Measurements from ENCODE around the gene CXCL6.

CXCL6 gene

GRCh38 chr4:73862322-73862721, 25.8 kb downstream of the CXCL6 start:
- Mint-ChIP-seq H3K27ac (ENCODE audit: low read depth) (no peak overlapping the region), H3K27me3 (no peaks in the 10 kb centered on the region), H3K4me3 (no peak overlapping the region), H3K4me1 (no peaks in the 10 kb centered on the region), H3K9me3 (peaks cover 5% of the 10 kb centered on the region), H3K36me3 (ENCODE audit: insufficient read depth) (no peaks in the 10 kb centered on the region)
- DNase-seq (ENCODE audit: low spot score in 2 of 2) (no peak), ATAC-seq (replicated peaks; ENCODE audit: extremely low read depth, poor library complexity, severe bottlenecking) (no peak)

- Mint-ChIP-seq H3K27ac (ENCODE audit: low read depth) (no peak overlapping the region), H3K27me3 (peaks cover 9% of the 10 kb centered on the region), H3K9me3 (peaks cover 5% of the 10 kb centered on the region)
These were observed 27.9 kb downstream of the CXCL6 start for GRCh38 chr4:73864365-73864764.

GRCh38 chr4:73864961-73865360, 28.5 kb downstream of the CXCL6 start:
- DNase-seq (ENCODE audit: low spot score in 2 of 2) (no peak), ATAC-seq (replicated peaks; ENCODE audit: extremely low read depth, poor library complexity, severe bottlenecking) (no peak)
- H3K4me3 Mint-ChIP-seq: no peak overlapping the region
- H3K4me1 Mint-ChIP-seq: no peaks in the 10 kb centered on the region
- peaks cover 5% of the 10 kb centered on the region for H3K9me3 Mint-ChIP-seq
- peaks cover 9% of the 10 kb centered on the region for H3K27me3 Mint-ChIP-seq
- no peaks in the 10 kb centered on the region for H3K36me3 Mint-ChIP-seq (ENCODE audit: insufficient read depth)
- H3K27ac Mint-ChIP-seq (ENCODE audit: low read depth): no peak overlapping the region

More at GRCh38 chr4:73864365-73864764, 27.9 kb downstream of the CXCL6 start:
- DNase-seq (ENCODE audit: low spot score in 2 of 2) (no peak), ATAC-seq (replicated peaks; ENCODE audit: extremely low read depth, poor library complexity, severe bottlenecking) (no peak)
- H3K36me3 Mint-ChIP-seq (ENCODE audit: insufficient read depth): no peaks in the 10 kb centered on the region
- no peaks in the 10 kb centered on the region for H3K4me1 Mint-ChIP-seq
- no peak overlapping the region for H3K4me3 Mint-ChIP-seq

GRCh38 chr4:73865431-73866096, 29.1 kb downstream of the CXCL6 start:
- no peaks in the 10 kb centered on the region for H3K36me3 Mint-ChIP-seq (ENCODE audit: insufficient read depth)
- peaks cover 9% of the 10 kb centered on the region for H3K27me3 Mint-ChIP-seq
- ATAC-seq (replicated peaks; ENCODE audit: extremely low read depth, poor library complexity, severe bottlenecking) (no peak), DNase-seq (ENCODE audit: low spot score in 2 of 2) (no peak)
- H3K4me3 Mint-ChIP-seq: no peak overlapping the region
- H3K4me1 Mint-ChIP-seq: no peaks in the 10 kb centered on the region
- H3K9me3 Mint-ChIP-seq: peaks cover 5% of the 10 kb centered on the region
- H3K27ac Mint-ChIP-seq (ENCODE audit: low read depth): no peak overlapping the region

- DNase-seq (ENCODE audit: low spot score in 2 of 2) (no peak), ATAC-seq (replicated peaks; ENCODE audit: extremely low read depth, poor library complexity, severe bottlenecking) (no peak)
- Mint-ChIP-seq H3K4me3 (no peak overlapping the region), H3K27me3 (peaks cover 9% of the 10 kb centered on the region), H3K36me3 (ENCODE audit: insufficient read depth) (no peaks in the 10 kb centered on the region), H3K27ac (ENCODE audit: low read depth) (no peak overlapping the region), H3K9me3 (peaks cover 5% of the 10 kb centered on the region), H3K4me1 (no peaks in the 10 kb centered on the region)
These were observed 29.8 kb downstream of the CXCL6 start for GRCh38 chr4:73866246-73866645.

- H3K4me3 Mint-ChIP-seq: no peak overlapping the region
- no peak overlapping the region for H3K27ac Mint-ChIP-seq (ENCODE audit: low read depth)
- no peaks in the 10 kb centered on the region for H3K36me3 Mint-ChIP-seq (ENCODE audit: insufficient read depth)
- peaks cover 9% of the 10 kb centered on the region for H3K27me3 Mint-ChIP-seq
- H3K9me3 Mint-ChIP-seq: peaks cover 3% of the 10 kb centered on the region
- ATAC-seq (replicated peaks; ENCODE audit: extremely low read depth, poor library complexity, severe bottlenecking) (no peak), DNase-seq (ENCODE audit: low spot score in 2 of 2) (no peak)
- no peaks in the 10 kb centered on the region for H3K4me1 Mint-ChIP-seq
These were observed 31.3 kb downstream of the CXCL6 start for GRCh38 chr4:73867783-73868182.

GRCh38 chr4:73868206-73869129, 32.0 kb downstream of the CXCL6 start:
- no peak overlapping the region for H3K4me3 Mint-ChIP-seq
- ATAC-seq (replicated peaks; ENCODE audit: extremely low read depth, poor library complexity, severe bottlenecking) (no peak), DNase-seq (ENCODE audit: low spot score in 2 of 2) (no peak)
- peaks cover 5% of the 10 kb centered on the region for H3K9me3 Mint-ChIP-seq
- no peaks in the 10 kb centered on the region for H3K4me1 Mint-ChIP-seq
- no peaks in the 10 kb centered on the region for H3K36me3 Mint-ChIP-seq (ENCODE audit: insufficient read depth)
- peaks cover 9% of the 10 kb centered on the region for H3K27me3 Mint-ChIP-seq
- no peak overlapping the region for H3K27ac Mint-ChIP-seq (ENCODE audit: low read depth)

- Mint-ChIP-seq H3K36me3 (ENCODE audit: insufficient read depth) (no peaks in the 10 kb centered on the region), H3K27me3 (peaks cover 9% of the 10 kb centered on the region), H3K4me1 (no peaks in the 10 kb centered on the region), H3K4me3 (no peak within 1 kb of the TSS), H3K9me3 (peaks cover 9% of the 10 kb centered on the region), H3K27ac (ENCODE audit: low read depth) (no peak within 1 kb of the TSS)
- no peak for ATAC-seq (replicated peaks; ENCODE audit: extremely low read depth, poor library complexity, severe bottlenecking)
- no peak for DNase-seq (ENCODE audit: low spot score in 2 of 2)
These were observed 32.9 kb downstream of the CXCL6 start, which contains the start of gene CXCL1 for GRCh38 chr4:73869130-73870055. Gene CXCL1 (plus strand): TSS chr4:73869393. CDS start chr4:73869471, 78 bp downstream.

- peaks cover 14% of the 10 kb centered on the region for H3K9me3 Mint-ChIP-seq
- ATAC-seq (replicated peaks; ENCODE audit: extremely low read depth, poor library complexity, severe bottlenecking) (no peak), DNase-seq (ENCODE audit: low spot score in 2 of 2) (no peak)
- H3K27me3 Mint-ChIP-seq: peaks cover 9% of the 10 kb centered on the region
- no peaks in the 10 kb centered on the region for H3K4me1 Mint-ChIP-seq
- H3K36me3 Mint-ChIP-seq (ENCODE audit: insufficient read depth): no peaks in the 10 kb centered on the region
- no peak overlapping the region for H3K4me3 Mint-ChIP-seq
- H3K27ac Mint-ChIP-seq (ENCODE audit: low read depth): no peak overlapping the region
These were observed 33.8 kb downstream of the CXCL6 start for GRCh38 chr4:73870260-73870659.

- Mint-ChIP-seq H3K36me3 (ENCODE audit: insufficient read depth) (no peaks in the 10 kb centered on the region), H3K27ac (ENCODE audit: low read depth) (no peak overlapping the region), H3K4me1 (no peaks in the 10 kb centered on the region), H3K9me3 (peaks cover 14% of the 10 kb centered on the region), H3K4me3 (no peak overlapping the region), H3K27me3 (peaks cover 9% of the 10 kb centered on the region)
- DNase-seq (ENCODE audit: low spot score in 2 of 2): no peak
- no peak for ATAC-seq (replicated peaks; ENCODE audit: extremely low read depth, poor library complexity, severe bottlenecking)
These were observed 34.3 kb downstream of the CXCL6 start for GRCh38 chr4:73870768-73871167.

GRCh38 chr4:73871511-73872310, 35.2 kb downstream of the CXCL6 start:
- Mint-ChIP-seq H3K4me1 (no peaks in the 10 kb centered on the region), H3K9me3 (peaks cover 14% of the 10 kb centered on the region), H3K27ac (ENCODE audit: low read depth) (no peak overlapping the region), H3K4me3 (no peak overlapping the region), H3K36me3 (ENCODE audit: insufficient read depth) (no peaks in the 10 kb centered on the region), H3K27me3 (peaks cover 9% of the 10 kb centered on the region)
- no peak for DNase-seq (ENCODE audit: low spot score in 2 of 2)
- no peak for ATAC-seq (replicated peaks; ENCODE audit: extremely low read depth, poor library complexity, severe bottlenecking)
